T follicular helper cell (primary cell): ENCODE results near the gene TMEM214.

Experiments
- DNase-seq: peaks from one replicate; pipeline ENCODE4 v3.0.0-alpha.2; 2020; ENCODE audit warnings: low read depth

Gene TMEM214

GRCh38 chr2:27040282-27040681 lies 7.5 kb downstream of the TMEM214 start:
- DNase-seq, result no peak

- DNase-seq, result no peak
Observed at GRCh38 chr2:27041752-27042151, 9.0 kb downstream of the TMEM214 start.

GRCh38 chr2:27042159-27042661 lies 9.4 kb downstream of the TMEM214 start:
- no peak for DNase-seq

GRCh38 chr2:27042985-27043634 lies 10.3 kb downstream of the TMEM214 start:
- DNase-seq, result no peak

GRCh38 chr2:27049422-27050280 lies 16.9 kb downstream of the TMEM214 start:
- peak; percentile 39 for DNase-seq

GRCh38 chr2:27050281-27050995 lies 17.7 kb downstream of the TMEM214 start:
- DNase-seq, result peak; percentile 86

- peak; percentile 94 for DNase-seq
Observed at GRCh38 chr2:27050996-27051901, 18.5 kb downstream of the TMEM214 start, which contains the start of gene AGBL5. AGBL5 (plus strand) TSS chr2:27051668; CDS start chr2:27052959, 1,291 bp downstream.

- no peak for DNase-seq
Observed at GRCh38 chr2:27051902-27052645, 19.3 kb downstream of the TMEM214 start.

- DNase-seq, result no peak
Observed at GRCh38 chr2:27053321-27053720, 20.6 kb downstream of the TMEM214 start.

GRCh38 chr2:27053776-27054175 lies 21.0 kb downstream of the TMEM214 start:
- no peak for DNase-seq

- no peak for DNase-seq
Observed at GRCh38 chr2:27054721-27055120, 22.0 kb downstream of the TMEM214 start.

GRCh38 chr2:27057184-27057583 lies 24.4 kb downstream of the TMEM214 start:
- DNase-seq, result no peak

- no peak for DNase-seq
Observed at GRCh38 chr2:27058210-27058609, 25.4 kb downstream of the TMEM214 start.

GRCh38 chr2:27059141-27059820 lies 26.5 kb downstream of the TMEM214 start:
- no peak for DNase-seq

- no peak for DNase-seq
Observed at GRCh38 chr2:27060323-27060722, 27.6 kb downstream of the TMEM214 start.

- no peak for DNase-seq
Observed at GRCh38 chr2:27065128-27065527, 32.4 kb downstream of the TMEM214 start.

- no peak for DNase-seq
Observed at GRCh38 chr2:27067385-27067784, 34.6 kb downstream of the TMEM214 start.

- DNase-seq, result no peak
Observed at GRCh38 chr2:27069436-27069835, 36.7 kb downstream of the TMEM214 start.

- no peak for DNase-seq
Observed at GRCh38 chr2:27069961-27070618, 37.3 kb downstream of the TMEM214 start.
